Globus pallidus (tissue), 1 donor: Measurements from ENCODE around the gene FER.
"Not testable (repeated sequence)": the region's sequence is repeated elsewhere in the genome, so short reads cannot be mapped to it uniquely, and the experiment has no call there.

Experiments used
- DNase-seq: peaks from one replicate; pipeline ENCODE4 v3.0.0-alpha.2; 2015; ENCODE audit warnings: low spot score

The FER gene

GRCh38 chr5:108881133-108881532 lies 133.4 kb downstream of the FER start:
- no peak for DNase-seq

- DNase-seq = no peak
Measured at GRCh38 chr5:108884736-108885135, 137.0 kb downstream of the FER start.

GRCh38 chr5:108898257-108898656 lies 150.6 kb downstream of the FER start:
- no peak for DNase-seq

GRCh38 chr5:108898707-108899106 lies 151.0 kb downstream of the FER start:
- no peak for DNase-seq

GRCh38 chr5:108899244-108899643 lies 151.5 kb downstream of the FER start:
- DNase-seq = not testable (repeated sequence)

- DNase-seq = no peak
Measured at GRCh38 chr5:108900668-108901067, 153.0 kb downstream of the FER start.

- no peak for DNase-seq
Measured at GRCh38 chr5:108905805-108906204, 158.1 kb downstream of the FER start.

- DNase-seq = no peak
Measured at GRCh38 chr5:108910627-108911026, 162.9 kb downstream of the FER start.

GRCh38 chr5:108911055-108911454 lies 163.4 kb downstream of the FER start:
- no peak for DNase-seq

- no peak for DNase-seq
Measured at GRCh38 chr5:108917596-108917995, 169.9 kb downstream of the FER start.

- no peak for DNase-seq
Measured at GRCh38 chr5:108919591-108920326, 172.1 kb downstream of the FER start.

GRCh38 chr5:108924457-108924961 lies 176.8 kb downstream of the FER start:
- no peak for DNase-seq

GRCh38 chr5:108925073-108925472 lies 177.4 kb downstream of the FER start:
- no peak for DNase-seq

- DNase-seq = no peak
Measured at GRCh38 chr5:108930107-108930506, 182.4 kb downstream of the FER start.

- DNase-seq = no peak
Measured at GRCh38 chr5:108935611-108936010, 187.9 kb downstream of the FER start.

GRCh38 chr5:108937221-108937620 lies 189.5 kb downstream of the FER start:
- no peak for DNase-seq

- no peak for DNase-seq
Measured at GRCh38 chr5:108940506-108940905, 192.8 kb downstream of the FER start.

- DNase-seq = no peak
Measured at GRCh38 chr5:108941746-108942145, 194.0 kb downstream of the FER start.

- DNase-seq = no peak
Measured at GRCh38 chr5:108942701-108943100, 195.0 kb downstream of the FER start.

- no peak for DNase-seq
Measured at GRCh38 chr5:108945094-108945493, 197.4 kb downstream of the FER start.

GRCh38 chr5:108946008-108946407 lies 198.3 kb downstream of the FER start:
- DNase-seq = no peak

- no peak for DNase-seq
Measured at GRCh38 chr5:108947164-108947563, 199.5 kb downstream of the FER start.

GRCh38 chr5:108950276-108950675 lies 202.6 kb downstream of the FER start:
- no peak for DNase-seq

GRCh38 chr5:108953940-108954339 lies 206.2 kb downstream of the FER start:
- DNase-seq = no peak
